ENCODE results near the gene DMD.

DMD gene

GRCh38 chrX:31301941-31302340, 1909.4 kb downstream of the DMD start:
- no peak for DNase-seq (ENCODE audit: low read depth)
- no peak for TF ChIP-seq CTCF (IDR thresholded peaks at IDR 0.05; ENCODE audit: control insufficient read depth, extremely low read depth, insufficient read depth)
- H3K4me3 ChIP-seq (ENCODE audit: low read depth, low read length) = no peak overlapping the region

- DNase-seq (ENCODE audit: low read depth) = no peak
- no peak for TF ChIP-seq CTCF (IDR thresholded peaks at IDR 0.05; ENCODE audit: control insufficient read depth, extremely low read depth, insufficient read depth)
- H3K4me3 ChIP-seq (ENCODE audit: low read depth, low read length) = no peak overlapping the region
These were observed 1910.1 kb downstream of the DMD start for GRCh38 chrX:31301203-31301602.

GRCh38 chrX:31298916-31299315, 1912.4 kb downstream of the DMD start:
- no peak for TF ChIP-seq CTCF (IDR thresholded peaks at IDR 0.05; ENCODE audit: control insufficient read depth, extremely low read depth, insufficient read depth)
- no peak for DNase-seq (ENCODE audit: low read depth)
- H3K4me3 ChIP-seq (ENCODE audit: low read depth, low read length) = no peak overlapping the region

- DNase-seq (ENCODE audit: low read depth) = no peak
- no peak overlapping the region for H3K4me3 ChIP-seq (ENCODE audit: low read depth, low read length)
- TF ChIP-seq CTCF (IDR thresholded peaks at IDR 0.05; ENCODE audit: control insufficient read depth, extremely low read depth, insufficient read depth) = no peak
These were observed 1913.5 kb downstream of the DMD start for GRCh38 chrX:31297881-31298280.

GRCh38 chrX:31294475-31294874, 1916.9 kb downstream of the DMD start:
- H3K4me3 ChIP-seq (ENCODE audit: low read depth, low read length) = no peak overlapping the region
- no peak for DNase-seq (ENCODE audit: low read depth)
- no peak for TF ChIP-seq CTCF (IDR thresholded peaks at IDR 0.05; ENCODE audit: control insufficient read depth, extremely low read depth, insufficient read depth)

- DNase-seq (ENCODE audit: low read depth) = no peak
- no peak overlapping the region for H3K4me3 ChIP-seq (ENCODE audit: low read depth, low read length)
- peak; percentile 42 for TF ChIP-seq CTCF (IDR thresholded peaks at IDR 0.05; ENCODE audit: control insufficient read depth, extremely low read depth, insufficient read depth)
These were observed 1917.9 kb downstream of the DMD start for GRCh38 chrX:31293409-31293808.

GRCh38 chrX:31291131-31291530, 1920.2 kb downstream of the DMD start:
- TF ChIP-seq CTCF (IDR thresholded peaks at IDR 0.05; ENCODE audit: control insufficient read depth, extremely low read depth, insufficient read depth) = no peak

More at GRCh38 chrX:31291131-31291530, 1920.2 kb downstream of the DMD start:
- no peak for DNase-seq (ENCODE audit: low read depth)
- no peak overlapping the region for H3K4me3 ChIP-seq (ENCODE audit: low read depth, low read length)
